SU-DHL-6 (cell line): ENCODE results near the gene CHMP2B.

Experiments
- H2AFZ ChIP-seq: fragments of 200-600 bp; sonication (generic); 2 replicates; pipeline ENCODE4 v1.6.1; 2014; ENCODE audit warnings: low read depth, mild to moderate bottlenecking, moderate library complexity, mixed read lengths, antibody characterized with exemption, low read length; ENCODE audit not compliant: severe bottlenecking
- H3F3A ChIP-seq: fragments of 200-600 bp; shearing (Covaris generic); 2 replicates; pipeline ENCODE4 v1.6.0; 2016; ENCODE audit warnings: antibody characterized with exemption, mild to moderate bottlenecking; ENCODE audit not compliant: insufficient read depth
- H3K27ac ChIP-seq: fragments of 200-600 bp; sonication (generic); 2 replicates; pipeline ENCODE4 v1.5.1; 2016; ENCODE audit warnings: low read depth, mild to moderate bottlenecking, low read length, moderate library complexity, mixed read lengths
- H3K27me3 ChIP-seq: fragments of 200-600 bp; sonication (generic), shearing (Covaris generic); 2 replicates; pipeline ENCODE4 v1.6.0; 2014; ENCODE audit warnings: mild to moderate bottlenecking, low read length
- H3K36me3 ChIP-seq: fragments of 200-600 bp; sonication (generic); 2 replicates; pipeline ENCODE4 v1.6.1; 2014; ENCODE audit warnings: mild to moderate bottlenecking, low read length, mixed read lengths
- H3K4me2 ChIP-seq: fragments of 300-600, 200-600 bp; shearing (Covaris generic), sonication (generic); 2 replicates; pipeline ENCODE4 v1.6.0; 2014; ENCODE audit warnings: low read length, low read depth, mild to moderate bottlenecking; ENCODE audit not compliant: poor library complexity, severe bottlenecking
- H3K4me3 ChIP-seq: fragments of 200-600 bp; sonication (generic); 2 replicates; pipeline ENCODE4 v1.5.1; 2014; ENCODE audit warnings: antibody characterized with exemption, low read length, mild to moderate bottlenecking, mixed read lengths; ENCODE audit not compliant: insufficient read depth, poor library complexity, severe bottlenecking
- H3K79me2 ChIP-seq: fragments of 200-600 bp; sonication (generic); 2 replicates; pipeline ENCODE4 v1.6.1; 2014; ENCODE audit warnings: mild to moderate bottlenecking, low read length, moderate library complexity; ENCODE audit not compliant: insufficient read depth
- H3K9ac ChIP-seq: fragments of 200-600 bp; sonication (generic); 2 replicates; pipeline ENCODE4 v1.7.0; 2014; ENCODE audit warnings: mild to moderate bottlenecking, low read length
- H3K9me2 ChIP-seq: fragments of 200-600 bp; sonication (generic); replicated peaks from 2 replicates; pipeline ENCODE4 v1.6.1; 2014; ENCODE audit warnings: low read length; ENCODE audit not compliant: insufficient read depth
- H3K9me3 ChIP-seq: fragments of 200-600 bp; sonication (generic); 2 replicates; pipeline ENCODE4 v1.6.1; 2014; ENCODE audit warnings: low read length, mixed read lengths; ENCODE audit not compliant: insufficient read depth
- H4K20me1 ChIP-seq: fragments of 200-600 bp; sonication (generic); 2 replicates; pipeline ENCODE4 v1.6.1; 2014; ENCODE audit warnings: low read depth, mild to moderate bottlenecking, antibody characterized with exemption, low read length, moderate library complexity, mixed read lengths
- EZH2phosphoT487 ChIP-seq: fragments of 200-600 bp; sonication (generic), shearing (Covaris generic); conservative IDR thresholded peaks from 2 replicates; pipeline ENCODE4 v1.6.1; 2018; ENCODE audit warnings: mild to moderate bottlenecking, antibody characterized with exemption, low read length, moderate library complexity, mixed read lengths
- TF ChIP-seq, protein P1 (sequence below): fragments of 200-600 bp; sonication (generic); IDR thresholded peaks from one replicate; pipeline ENCODE4 v1.5.1; 2017; ENCODE audit warnings: antibody characterized with exemption, mild to moderate bottlenecking, low read length, moderate library complexity; ENCODE audit not compliant: insufficient read depth, poor library complexity, severe bottlenecking

CHMP2B gene

GRCh38 chr3:87218560-87218959 lies 8.5 kb upstream of the CHMP2B start:
- Histone ChIP-seq H4K20me1 (no peaks in the 10 kb centered on the region), H3K36me3 (no peaks in the 10 kb centered on the region), H3K27ac (no peak overlapping the region), H3K4me2 (no peak overlapping the region), H3K9ac (no peak overlapping the region), H3K9me2 (no peaks in the 10 kb centered on the region), H2AFZ (no peak overlapping the region), H3K79me2 (no peaks in the 10 kb centered on the region), H3K9me3 (no peaks in the 10 kb centered on the region), H3K27me3 (no peaks in the 10 kb centered on the region), H3F3A (no peaks in the 10 kb centered on the region), H3K4me3 (no peak overlapping the region)
- TF ChIP-seq EZH2phosphoT487 = no peak
- TF ChIP-seq, protein P1, sequence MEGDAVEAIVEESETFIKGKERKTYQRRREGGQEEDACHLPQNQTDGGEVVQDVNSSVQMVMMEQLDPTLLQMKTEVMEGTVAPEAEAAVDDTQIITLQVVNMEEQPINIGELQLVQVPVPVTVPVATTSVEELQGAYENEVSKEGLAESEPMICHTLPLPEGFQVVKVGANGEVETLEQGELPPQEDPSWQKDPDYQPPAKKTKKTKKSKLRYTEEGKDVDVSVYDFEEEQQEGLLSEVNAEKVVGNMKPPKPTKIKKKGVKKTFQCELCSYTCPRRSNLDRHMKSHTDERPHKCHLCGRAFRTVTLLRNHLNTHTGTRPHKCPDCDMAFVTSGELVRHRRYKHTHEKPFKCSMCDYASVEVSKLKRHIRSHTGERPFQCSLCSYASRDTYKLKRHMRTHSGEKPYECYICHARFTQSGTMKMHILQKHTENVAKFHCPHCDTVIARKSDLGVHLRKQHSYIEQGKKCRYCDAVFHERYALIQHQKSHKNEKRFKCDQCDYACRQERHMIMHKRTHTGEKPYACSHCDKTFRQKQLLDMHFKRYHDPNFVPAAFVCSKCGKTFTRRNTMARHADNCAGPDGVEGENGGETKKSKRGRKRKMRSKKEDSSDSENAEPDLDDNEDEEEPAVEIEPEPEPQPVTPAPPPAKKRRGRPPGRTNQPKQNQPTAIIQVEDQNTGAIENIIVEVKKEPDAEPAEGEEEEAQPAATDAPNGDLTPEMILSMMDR = no peak

- H4K20me1 ChIP-seq = no peaks in the 10 kb centered on the region
- H3K9me3 ChIP-seq = no peaks in the 10 kb centered on the region
- H3K79me2 ChIP-seq = no peaks in the 10 kb centered on the region
- no peak overlapping the region for H2AFZ ChIP-seq
- H3K4me3 ChIP-seq = no peak overlapping the region
- no peaks in the 10 kb centered on the region for H3K36me3 ChIP-seq
- no peaks in the 10 kb centered on the region for H3K9me2 ChIP-seq
- H3K4me2 ChIP-seq = no peak overlapping the region
- H3K27ac ChIP-seq = no peak overlapping the region
- H3F3A ChIP-seq = no peaks in the 10 kb centered on the region
- H3K9ac ChIP-seq = no peak overlapping the region
- no peaks in the 10 kb centered on the region for H3K27me3 ChIP-seq
- no peak for TF ChIP-seq EZH2phosphoT487
- TF ChIP-seq, protein P1 = no peak
Measured at GRCh38 chr3:87219611-87220010, 7.5 kb upstream of the CHMP2B start.

DNA sequence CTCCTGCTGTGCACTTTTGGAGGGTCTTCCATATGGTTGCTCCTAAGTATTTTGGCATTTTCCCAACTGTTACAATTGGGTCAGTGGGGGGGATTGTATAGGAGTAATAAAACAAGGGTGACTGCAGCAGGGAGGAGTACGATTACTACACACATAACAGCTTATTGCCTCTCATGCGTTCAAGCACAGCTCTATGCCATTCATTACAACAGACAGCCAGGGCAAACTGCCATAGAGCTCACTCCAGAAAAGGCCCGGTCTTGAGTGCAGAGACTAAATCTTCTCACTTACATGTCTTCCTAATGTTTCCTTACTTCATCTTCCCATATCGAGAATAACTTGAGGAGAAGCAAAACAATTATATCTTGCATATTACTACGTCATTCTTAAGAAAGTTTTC lies 1.4 kb upstream of the CHMP2B start:
- Histone ChIP-seq H3K9me2 (no peaks in the 10 kb centered on the region), H4K20me1 (no peaks in the 10 kb centered on the region; the same call in 1 of the 2 replicates), H3K27me3 (no peaks in the 10 kb centered on the region), H3K27ac (no peak overlapping the region), H3K79me2 (peaks cover 15% of the 10 kb centered on the region; the same call in 1 of the 2 replicates), H3K4me2 (no peak overlapping the region), H3K4me3 (no peak overlapping the region), H3K36me3 (no peaks in the 10 kb centered on the region), H3K9ac (no peak overlapping the region), H3F3A (no peaks in the 10 kb centered on the region), H2AFZ (no peak overlapping the region), H3K9me3 (no peaks in the 10 kb centered on the region)
- no peak for TF ChIP-seq EZH2phosphoT487
- TF ChIP-seq, protein P1 = no peak
